Measurements from ENCODE around the gene TFF2.

DNA sequence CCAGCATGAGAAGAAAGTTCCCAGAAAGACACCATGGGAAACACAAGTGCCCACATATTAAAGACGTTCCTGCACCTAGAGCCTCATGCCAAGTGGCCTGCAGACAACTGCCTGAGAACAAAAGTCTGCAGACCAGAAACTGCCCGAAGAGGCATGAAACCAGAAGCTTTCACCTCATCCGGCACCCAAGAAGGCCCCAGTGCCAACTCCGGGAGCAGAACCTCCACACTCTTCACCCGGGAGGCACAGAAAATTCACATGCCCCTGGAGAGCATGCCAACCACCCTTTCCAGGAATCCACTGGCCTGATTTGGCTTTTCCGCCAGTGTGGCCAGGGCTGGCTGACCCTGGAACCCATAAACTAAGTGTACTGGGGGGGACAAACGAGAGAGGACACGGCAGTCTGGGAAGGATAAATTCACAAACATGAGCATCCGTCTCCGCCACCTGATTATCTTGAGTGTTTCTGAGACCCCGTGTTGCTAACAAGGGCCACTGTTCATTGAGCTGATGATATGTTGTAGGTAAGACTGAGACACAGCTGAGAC is 6.8 kb downstream of the TFF2 start:
- TF ChIP-seq, protein P1, sequence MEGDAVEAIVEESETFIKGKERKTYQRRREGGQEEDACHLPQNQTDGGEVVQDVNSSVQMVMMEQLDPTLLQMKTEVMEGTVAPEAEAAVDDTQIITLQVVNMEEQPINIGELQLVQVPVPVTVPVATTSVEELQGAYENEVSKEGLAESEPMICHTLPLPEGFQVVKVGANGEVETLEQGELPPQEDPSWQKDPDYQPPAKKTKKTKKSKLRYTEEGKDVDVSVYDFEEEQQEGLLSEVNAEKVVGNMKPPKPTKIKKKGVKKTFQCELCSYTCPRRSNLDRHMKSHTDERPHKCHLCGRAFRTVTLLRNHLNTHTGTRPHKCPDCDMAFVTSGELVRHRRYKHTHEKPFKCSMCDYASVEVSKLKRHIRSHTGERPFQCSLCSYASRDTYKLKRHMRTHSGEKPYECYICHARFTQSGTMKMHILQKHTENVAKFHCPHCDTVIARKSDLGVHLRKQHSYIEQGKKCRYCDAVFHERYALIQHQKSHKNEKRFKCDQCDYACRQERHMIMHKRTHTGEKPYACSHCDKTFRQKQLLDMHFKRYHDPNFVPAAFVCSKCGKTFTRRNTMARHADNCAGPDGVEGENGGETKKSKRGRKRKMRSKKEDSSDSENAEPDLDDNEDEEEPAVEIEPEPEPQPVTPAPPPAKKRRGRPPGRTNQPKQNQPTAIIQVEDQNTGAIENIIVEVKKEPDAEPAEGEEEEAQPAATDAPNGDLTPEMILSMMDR (IDR thresholded peaks at IDR 0.05), result no peak
- TF ChIP-seq POLR2A (IDR thresholded peaks at IDR 0.05), result no peak
